ENCODE data around the gene RGP1. TPM values are rescaled to one million over a fixed set of nuclear protein-coding genes. Genes with fewer than 3 reads are reported as not detected.
A peak's percentile ranks its signal among the peaks of the same experiment; 100 is the strongest.

Gene RGP1
- total RNA-seq, 1 donor from 2014 or later: 33.9 TPM

DNA sequence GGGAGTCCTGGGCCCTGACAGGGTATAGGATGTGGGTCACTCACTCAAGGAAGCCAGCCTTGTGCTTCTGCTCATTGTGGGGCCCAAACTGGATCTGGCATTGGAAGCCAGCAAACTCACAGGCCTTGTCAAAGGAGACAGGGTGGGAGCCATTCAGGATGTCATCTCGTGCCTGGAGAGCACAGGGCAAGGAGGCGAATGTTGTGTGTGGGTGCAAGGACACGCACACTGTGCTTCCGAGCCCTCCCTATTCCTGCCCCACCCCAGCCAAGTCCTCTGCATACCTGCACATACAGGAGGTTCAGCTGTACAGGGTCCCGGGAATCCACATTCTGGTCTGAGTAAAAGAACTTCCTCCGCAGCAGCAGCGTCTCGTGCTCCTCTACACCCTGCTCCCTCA lies 25.2 kb upstream of the RGP1 start:
- peaks cover 40% of the 10 kb centered on the region for H3K36me3 Mint-ChIP-seq
- no peaks in the 10 kb centered on the region for H3K4me1 Mint-ChIP-seq
- TF ChIP-seq, protein P1, sequence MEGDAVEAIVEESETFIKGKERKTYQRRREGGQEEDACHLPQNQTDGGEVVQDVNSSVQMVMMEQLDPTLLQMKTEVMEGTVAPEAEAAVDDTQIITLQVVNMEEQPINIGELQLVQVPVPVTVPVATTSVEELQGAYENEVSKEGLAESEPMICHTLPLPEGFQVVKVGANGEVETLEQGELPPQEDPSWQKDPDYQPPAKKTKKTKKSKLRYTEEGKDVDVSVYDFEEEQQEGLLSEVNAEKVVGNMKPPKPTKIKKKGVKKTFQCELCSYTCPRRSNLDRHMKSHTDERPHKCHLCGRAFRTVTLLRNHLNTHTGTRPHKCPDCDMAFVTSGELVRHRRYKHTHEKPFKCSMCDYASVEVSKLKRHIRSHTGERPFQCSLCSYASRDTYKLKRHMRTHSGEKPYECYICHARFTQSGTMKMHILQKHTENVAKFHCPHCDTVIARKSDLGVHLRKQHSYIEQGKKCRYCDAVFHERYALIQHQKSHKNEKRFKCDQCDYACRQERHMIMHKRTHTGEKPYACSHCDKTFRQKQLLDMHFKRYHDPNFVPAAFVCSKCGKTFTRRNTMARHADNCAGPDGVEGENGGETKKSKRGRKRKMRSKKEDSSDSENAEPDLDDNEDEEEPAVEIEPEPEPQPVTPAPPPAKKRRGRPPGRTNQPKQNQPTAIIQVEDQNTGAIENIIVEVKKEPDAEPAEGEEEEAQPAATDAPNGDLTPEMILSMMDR (IDR thresholded peaks at IDR 0.05; ENCODE audit: unreplicated experiment): no peak
- no peaks in the 10 kb centered on the region for H3K27me3 Mint-ChIP-seq (ENCODE audit: low read depth)
- no peak overlapping the region for H3K27ac Mint-ChIP-seq
- no peak overlapping the region for H3K4me3 Mint-ChIP-seq
- no peaks in the 10 kb centered on the region for H3K9me3 Mint-ChIP-seq
- no peak for DNase-seq (ENCODE audit: low spot score in 2 of 2, unreplicated experiment in 2 of 2)

DNA sequence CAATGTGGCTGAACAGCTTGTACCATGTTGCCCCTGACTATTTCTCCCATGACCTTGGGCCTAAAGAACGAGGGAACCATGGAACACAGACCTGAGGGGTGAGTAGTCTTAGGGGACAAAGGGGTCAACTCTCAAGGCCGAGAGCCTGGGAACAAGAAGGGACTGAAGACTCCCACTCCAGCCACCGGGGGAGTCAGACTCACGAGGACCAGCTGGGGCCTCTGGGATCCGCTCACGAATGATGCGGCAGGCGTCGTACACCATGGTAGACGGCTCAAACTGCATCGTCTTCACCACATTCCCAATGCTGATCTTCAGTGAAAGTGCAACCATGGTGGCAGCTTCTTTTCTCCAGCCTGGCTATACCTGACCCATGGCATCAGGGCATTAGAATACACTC lies 23.7 kb upstream of the RGP1 start:
- H3K36me3 Mint-ChIP-seq: peaks cover 30% of the 10 kb centered on the region
- H3K4me3 Mint-ChIP-seq: no peak overlapping the region
- H3K27ac Mint-ChIP-seq: no peak overlapping the region
- no peak for DNase-seq (ENCODE audit: low spot score in 2 of 2, unreplicated experiment in 2 of 2)
- H3K4me1 Mint-ChIP-seq: no peaks in the 10 kb centered on the region
- no peaks in the 10 kb centered on the region for H3K9me3 Mint-ChIP-seq
- TF ChIP-seq, protein P1 (IDR thresholded peaks at IDR 0.05; ENCODE audit: unreplicated experiment): no peak
- H3K27me3 Mint-ChIP-seq (ENCODE audit: low read depth): no peaks in the 10 kb centered on the region

DNA sequence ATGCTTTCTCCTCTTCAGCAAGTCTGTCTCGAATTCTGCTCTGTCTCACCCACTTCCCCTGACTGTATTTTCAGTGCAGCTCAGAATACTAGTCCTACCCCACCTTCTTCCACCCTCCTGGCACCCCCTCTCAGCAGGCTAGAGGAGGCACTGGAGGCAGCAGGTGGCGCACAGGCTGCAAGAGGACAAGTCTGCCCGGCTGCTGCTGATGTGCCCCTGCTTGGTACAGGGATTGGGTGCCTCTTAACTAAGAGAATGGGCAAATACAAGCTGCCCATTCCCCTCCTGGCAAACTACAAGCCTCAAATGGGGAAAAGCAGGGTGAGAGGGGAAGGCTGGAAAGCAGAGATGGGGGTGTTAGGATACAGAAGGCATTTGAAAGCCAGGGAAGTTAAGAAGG lies 22.2 kb upstream of the RGP1 start:
- Mint-ChIP-seq H3K4me3 (peak overlapping the region; percentile 33), H3K27ac (no peak overlapping the region), H3K36me3 (peaks cover 22% of the 10 kb centered on the region), H3K4me1 (no peaks in the 10 kb centered on the region), H3K9me3 (no peaks in the 10 kb centered on the region), H3K27me3 (ENCODE audit: low read depth) (no peaks in the 10 kb centered on the region)
- TF ChIP-seq, protein P1 (IDR thresholded peaks at IDR 0.05; ENCODE audit: unreplicated experiment): no peak
- DNase-seq (ENCODE audit: low spot score in 2 of 2, unreplicated experiment in 2 of 2): no peak

DNA sequence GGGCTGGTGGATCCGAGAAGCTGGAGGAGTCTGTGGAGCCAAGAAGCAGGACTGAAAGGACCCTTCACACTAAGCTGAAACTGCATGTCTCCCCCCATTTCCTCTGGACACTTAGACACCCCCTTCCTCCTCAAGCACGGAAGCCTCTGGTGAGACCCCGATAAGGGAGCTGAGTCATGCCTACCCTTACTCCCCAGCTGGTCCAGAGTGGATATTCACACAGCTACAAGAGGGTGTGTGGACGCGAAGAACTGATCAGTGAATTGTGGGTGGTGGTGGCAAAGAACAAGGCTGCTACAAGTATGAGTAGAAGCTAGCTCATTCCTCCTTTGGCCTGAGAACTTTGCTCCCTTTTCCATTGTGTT lies 21.4 kb upstream of the RGP1 start:
- H3K27me3 Mint-ChIP-seq (ENCODE audit: low read depth): no peaks in the 10 kb centered on the region
- TF ChIP-seq, protein P1 (IDR thresholded peaks at IDR 0.05; ENCODE audit: unreplicated experiment): no peak
- H3K36me3 Mint-ChIP-seq: peaks cover 16% of the 10 kb centered on the region
- H3K4me1 Mint-ChIP-seq: no peaks in the 10 kb centered on the region
- DNase-seq (ENCODE audit: low spot score in 2 of 2, unreplicated experiment in 2 of 2): no peak
- H3K9me3 Mint-ChIP-seq: no peaks in the 10 kb centered on the region
- no peak overlapping the region for H3K4me3 Mint-ChIP-seq
- no peak overlapping the region for H3K27ac Mint-ChIP-seq

DNA sequence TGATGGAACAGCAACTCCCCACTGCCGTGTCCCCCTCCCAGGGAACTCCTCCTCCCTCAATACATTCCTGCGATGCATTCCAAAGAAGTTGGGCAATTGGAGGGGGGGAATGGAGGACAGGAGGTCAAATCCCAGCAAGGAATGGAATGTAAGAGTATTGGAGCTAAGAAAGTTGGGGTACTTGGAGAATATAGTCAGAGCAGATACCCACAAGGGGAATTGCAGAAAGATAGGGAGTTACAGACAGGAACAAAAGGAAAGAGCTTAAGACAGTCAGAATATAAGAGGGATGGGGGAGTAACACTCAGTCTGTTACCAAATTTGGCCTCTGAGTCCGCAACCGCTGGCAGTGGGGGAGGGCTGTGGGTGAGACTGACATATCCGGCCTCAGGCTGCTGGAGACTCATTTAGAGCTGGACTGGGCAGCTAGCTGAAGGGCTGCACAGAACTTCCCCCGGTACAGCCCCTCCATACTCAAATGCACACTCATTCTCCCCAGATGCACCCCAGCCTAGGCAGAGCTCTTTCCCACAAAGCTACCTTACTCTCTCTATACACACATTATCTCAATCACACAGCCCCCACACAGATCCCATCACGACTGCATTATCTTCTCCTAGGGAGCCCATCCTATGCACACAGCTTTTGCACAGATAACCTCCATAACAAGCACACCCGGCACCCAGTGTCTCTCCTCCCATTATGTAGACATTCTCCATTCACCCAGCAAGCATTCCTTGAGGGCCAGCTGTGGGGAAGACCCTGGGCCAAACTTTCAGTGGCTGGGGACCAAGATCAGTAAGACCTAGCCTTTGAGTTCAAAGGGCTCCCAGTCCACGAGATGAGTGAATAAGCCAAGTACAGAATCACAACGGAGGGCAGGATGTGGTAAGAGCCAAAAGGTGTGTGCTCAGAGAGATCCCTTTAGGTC lies 20.8 kb upstream of the RGP1 start:
- Mint-ChIP-seq H3K27me3 (ENCODE audit: low read depth) (no peaks in the 10 kb centered on the region), H3K36me3 (peaks cover 14% of the 10 kb centered on the region), H3K9me3 (no peaks in the 10 kb centered on the region), H3K4me1 (peaks cover 5% of the 10 kb centered on the region), H3K4me3 (no peak overlapping the region), H3K27ac (no peak overlapping the region)
- TF ChIP-seq, protein P1 (IDR thresholded peaks at IDR 0.05; ENCODE audit: unreplicated experiment): no peak
- peak in 1 of 2 experiments; percentile 62 for DNase-seq (ENCODE audit: low spot score in 2 of 2, unreplicated experiment in 2 of 2)

Data from mesothelial cell of epicardium (in vitro differentiated cells).